HPDE6-E6E7 (cell line): Measurements from ENCODE around the gene LRPAP1.
"Not testable (repeated sequence)": the region's sequence is repeated elsewhere in the genome, so short reads cannot be mapped to it uniquely, and the experiment has no call there.

Experiments used
- DNase-seq: peaks from one replicate; pipeline ENCODE4 v3.0.0; 2011; ENCODE audit warnings: missing footprints; ENCODE audit errors: extremely low spot score

The LRPAP1 gene

DNA sequence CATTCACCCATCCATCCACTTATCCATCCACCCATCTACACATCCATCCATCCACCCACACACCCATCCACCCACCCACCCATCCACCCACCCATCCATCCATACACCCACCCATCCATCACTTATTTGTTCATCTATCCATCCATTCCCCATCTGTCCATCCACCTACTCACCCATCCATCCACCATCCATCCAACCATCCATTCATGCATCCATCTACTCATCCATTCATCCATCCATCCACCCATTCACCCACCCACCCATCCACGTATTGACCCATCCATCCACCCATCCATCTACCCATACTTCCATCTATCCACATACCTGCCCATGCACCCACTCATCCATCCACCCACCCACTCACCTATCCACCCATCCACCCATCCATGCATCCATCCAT, 28.2 kb upstream of the LRPAP1 start:
- not testable (repeated sequence) for DNase-seq

- DNase-seq = not testable (repeated sequence)
These were observed 27.4 kb upstream of the LRPAP1 start for GRCh38 chr4:3559381-3560290.

- not testable (repeated sequence) for DNase-seq
These were observed 26.3 kb upstream of the LRPAP1 start for GRCh38 chr4:3558514-3558836.

- not testable (repeated sequence) for DNase-seq
These were observed 25.7 kb upstream of the LRPAP1 start for GRCh38 chr4:3557676-3558513.

DNA sequence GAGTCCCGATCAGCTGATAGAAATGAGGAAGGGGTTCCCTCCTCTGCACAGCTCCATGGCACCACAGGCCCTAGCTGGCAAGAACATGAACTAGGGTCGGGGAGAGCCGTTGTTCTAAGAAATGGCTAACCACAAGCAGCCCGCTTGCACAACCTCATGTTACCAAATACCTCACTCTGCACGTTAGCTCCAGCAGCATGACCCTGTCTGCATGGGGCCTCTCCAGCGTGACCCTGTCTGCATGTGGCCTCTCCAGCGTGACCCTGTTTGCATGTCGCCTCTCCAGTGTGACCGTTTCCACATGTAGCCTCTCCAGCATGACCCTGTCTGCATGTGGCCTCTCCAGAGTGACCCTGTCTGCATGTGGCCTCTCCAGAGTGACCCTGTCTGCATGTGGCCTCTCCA, 24.9 kb upstream of the LRPAP1 start:
- DNase-seq = not testable (repeated sequence)

DNA sequence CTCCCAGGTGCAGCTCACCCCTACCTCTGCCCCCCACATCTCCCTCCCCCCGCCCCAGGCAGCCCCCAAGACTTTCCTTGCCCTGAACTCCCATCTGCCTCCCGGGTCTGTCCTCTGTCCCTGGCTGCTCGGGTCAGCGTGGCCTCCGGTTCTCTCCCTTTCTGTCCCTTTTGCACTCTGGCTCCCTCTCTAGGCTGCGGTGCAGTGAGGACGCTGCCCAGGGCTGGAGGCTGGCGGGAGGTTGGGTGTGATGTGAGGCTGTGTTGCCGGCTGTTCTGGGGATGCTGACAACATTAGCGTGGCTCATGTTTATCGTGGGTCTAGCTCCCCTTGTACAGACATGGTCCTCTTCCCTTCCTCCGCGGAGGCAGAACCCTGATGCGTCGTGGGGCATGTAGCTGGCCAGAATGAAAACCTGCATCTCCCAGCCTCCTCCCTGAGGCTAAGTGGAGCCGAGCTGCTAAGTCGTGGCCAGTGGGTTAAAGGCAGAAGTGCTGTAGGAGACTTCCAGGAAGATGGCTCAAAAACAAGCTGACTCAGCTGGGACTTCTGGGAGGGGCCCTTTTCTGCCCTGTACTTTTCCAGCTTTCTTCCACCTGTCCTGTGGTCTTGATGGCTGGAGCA, 24.1 kb upstream of the LRPAP1 start:
- not testable (repeated sequence) for DNase-seq

DNA sequence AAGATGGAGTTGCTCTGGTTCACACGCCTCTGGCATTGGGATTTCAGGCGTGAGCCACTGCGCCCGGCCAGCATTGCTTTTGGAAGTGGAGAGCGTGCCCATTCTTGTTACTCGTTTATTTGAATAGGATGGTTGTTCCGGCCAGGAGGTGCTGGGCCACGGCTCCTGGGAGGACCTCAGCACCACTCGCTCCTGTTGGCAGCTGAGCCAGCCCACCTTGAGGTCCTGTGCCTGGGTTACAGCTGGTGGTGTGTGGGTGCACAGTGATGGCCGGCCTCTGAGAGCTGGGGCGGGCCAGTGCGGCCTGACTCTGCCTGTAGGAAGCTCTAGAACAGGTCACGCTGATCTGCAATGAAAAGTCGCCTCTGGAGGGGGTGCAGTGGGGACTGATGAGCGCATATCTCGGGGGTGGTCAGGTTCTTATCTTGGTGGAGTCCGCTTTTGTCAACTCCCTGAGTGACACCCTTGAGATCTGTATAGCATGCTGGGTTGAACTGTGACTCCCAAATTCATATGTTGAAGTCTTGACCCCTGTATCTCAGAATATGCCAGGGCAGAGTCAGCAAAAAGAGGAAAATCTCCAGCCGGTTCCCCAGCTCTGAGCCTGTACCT, 23.3 kb upstream of the LRPAP1 start:
- not testable (repeated sequence) for DNase-seq

DNA sequence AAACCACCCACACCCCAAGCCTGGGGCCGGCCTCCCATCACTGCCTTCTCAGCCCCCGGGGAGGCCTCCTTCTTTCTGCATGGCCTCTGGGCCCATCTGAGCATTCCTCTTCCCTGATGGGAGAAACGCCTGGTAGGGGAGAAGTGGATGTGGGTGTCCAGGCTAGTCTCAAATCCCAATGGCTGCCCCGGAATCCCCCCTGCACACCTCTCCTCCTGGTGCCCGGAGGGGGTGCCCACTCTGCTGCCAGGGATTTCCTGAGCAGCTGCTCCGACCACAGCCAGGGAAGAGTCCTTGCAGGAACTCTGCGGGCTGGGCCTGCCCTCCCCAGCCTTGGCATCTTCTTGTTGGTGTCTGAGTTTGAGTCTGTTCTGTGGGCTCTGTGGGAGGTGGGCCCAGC, 19.1 kb upstream of the LRPAP1 start:
- DNase-seq = not testable (repeated sequence)

DNA sequence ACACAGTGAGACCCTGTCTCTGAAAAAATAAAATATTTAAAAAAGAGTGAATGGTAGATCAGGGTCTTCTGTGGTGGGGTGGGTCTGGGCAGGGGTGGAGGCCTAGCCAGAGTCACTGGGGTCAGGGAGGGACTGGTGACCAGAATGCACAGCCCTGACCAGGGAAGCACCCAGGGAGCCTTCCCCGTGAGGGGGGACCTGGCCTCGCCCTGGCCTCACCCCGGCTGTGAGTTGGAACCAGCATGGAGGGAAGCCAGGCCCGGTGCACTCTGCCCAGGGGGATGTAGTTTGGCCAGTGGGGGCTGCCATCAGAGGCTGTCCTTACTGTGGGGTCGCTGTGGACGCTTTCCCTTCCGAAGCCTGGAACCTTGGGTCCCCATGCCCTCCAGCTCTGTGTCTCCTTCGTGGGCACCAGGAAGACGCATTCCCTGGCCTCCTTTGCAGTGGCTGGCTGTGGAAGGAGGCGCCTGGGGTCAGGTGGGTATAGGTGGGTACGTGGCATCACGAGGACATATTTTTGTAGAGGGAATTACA, 18.6 kb upstream of the LRPAP1 start:
- DNase-seq = not testable (repeated sequence)

DNA sequence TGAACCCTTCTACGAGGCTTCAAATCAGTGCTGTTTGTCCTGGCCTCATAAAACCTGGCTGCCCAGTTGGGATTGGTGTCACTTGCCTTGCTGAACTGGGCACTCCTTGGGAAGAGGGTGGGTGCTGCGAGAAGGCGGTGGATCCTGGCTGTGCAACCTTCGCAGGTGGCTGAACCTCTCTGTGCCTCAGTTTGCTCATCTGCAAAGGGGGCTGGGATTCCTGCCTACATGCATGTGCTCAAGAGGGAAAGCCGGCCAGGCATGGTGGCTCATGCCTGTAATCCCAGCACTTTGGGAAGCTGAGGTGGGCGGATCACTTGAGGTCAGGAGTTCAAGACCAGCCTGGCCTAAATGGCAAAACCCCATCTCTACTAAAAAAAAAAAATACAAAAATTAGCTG, 17.8 kb upstream of the LRPAP1 start:
- not testable (repeated sequence) for DNase-seq

GRCh38 chr4:3549694-3550001, 17.4 kb upstream of the LRPAP1 start:
- not testable (repeated sequence) for DNase-seq

- DNase-seq = not testable (repeated sequence)
These were observed 16.9 kb upstream of the LRPAP1 start for GRCh38 chr4:3548991-3549693.

DNA sequence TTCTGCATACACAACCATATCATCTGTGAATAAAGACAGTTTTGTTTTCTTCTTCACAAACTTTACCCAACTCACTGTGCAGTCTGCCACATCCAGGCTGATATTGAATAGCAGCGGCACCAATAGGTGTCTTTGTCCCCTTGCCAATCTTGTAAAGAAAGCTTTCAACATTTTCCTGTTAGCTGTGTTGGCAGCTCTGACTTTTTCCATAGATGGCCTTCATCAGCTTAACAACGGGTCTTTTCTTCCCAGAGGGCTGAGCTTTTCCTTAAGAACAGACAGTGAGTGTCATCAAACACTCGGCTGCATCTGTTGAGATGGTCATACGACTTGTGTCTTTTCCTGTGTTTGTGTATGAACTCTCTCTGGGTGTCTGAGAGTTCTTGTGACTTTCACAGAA, 14.5 kb upstream of the LRPAP1 start:
- DNase-seq = not testable (repeated sequence)

DNA sequence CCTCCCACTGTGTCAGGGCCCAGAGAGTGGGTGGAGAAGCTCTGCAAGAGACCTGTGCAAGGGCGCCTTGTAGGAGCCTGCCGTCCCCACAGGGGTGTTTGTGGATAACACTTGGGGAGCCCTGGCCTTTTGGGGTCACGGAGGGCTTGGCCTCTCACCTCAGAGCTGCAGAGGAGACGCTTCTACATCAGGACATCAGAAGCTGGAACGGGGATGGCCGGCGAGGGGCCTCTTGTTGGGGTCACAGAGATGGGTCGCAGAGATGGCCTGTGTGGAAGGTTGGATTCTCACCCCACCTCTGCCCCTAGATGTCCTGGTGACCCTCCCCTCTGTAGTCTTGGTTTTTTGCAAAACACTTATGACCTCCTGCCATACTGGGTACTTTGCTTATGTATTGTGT, 13.1 kb upstream of the LRPAP1 start:
- not testable (repeated sequence) for DNase-seq

GRCh38 chr4:3544259-3545025, 12.2 kb upstream of the LRPAP1 start:
- not testable (repeated sequence) for DNase-seq

DNA sequence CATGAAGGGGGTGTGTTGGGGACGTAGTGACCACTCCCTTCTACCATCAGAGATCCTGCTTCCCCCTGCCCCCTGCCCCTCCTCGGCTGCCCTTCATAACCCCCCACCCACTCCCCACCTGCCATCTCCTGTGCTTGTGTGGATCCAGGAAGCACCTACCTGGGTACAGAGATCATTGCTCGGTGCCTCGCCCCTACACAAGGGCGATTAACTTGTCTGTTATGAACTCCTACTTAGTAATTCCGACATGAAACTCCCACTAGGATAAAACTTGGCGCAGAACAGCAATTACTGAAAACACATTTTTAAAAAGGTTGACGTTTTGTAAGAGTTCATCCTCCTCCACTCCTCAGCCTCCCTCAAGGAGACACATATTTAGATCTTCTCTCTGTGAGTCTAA, 11.2 kb upstream of the LRPAP1 start:
- not testable (repeated sequence) for DNase-seq

DNA sequence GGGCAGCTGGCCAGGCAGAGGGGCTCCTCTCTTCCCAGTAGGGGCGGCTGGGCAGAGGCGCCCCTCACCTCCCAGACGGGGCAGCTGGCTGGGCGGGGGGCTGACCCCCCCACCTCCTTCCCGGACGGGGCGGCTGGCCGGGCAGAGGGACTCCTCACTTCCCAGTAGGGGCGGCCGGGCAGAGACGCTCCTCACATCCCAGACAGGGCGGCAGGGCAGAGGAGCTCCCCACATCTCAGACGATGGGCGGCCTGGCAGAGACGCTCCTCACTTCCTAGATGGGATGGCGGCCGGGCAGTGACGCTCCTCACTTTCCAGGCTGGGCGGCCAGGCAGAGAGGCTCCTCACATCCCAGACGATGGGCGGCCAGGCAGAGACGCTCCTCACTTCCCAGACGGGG, 6.7 kb upstream of the LRPAP1 start:
- DNase-seq = not testable (repeated sequence)

DNA sequence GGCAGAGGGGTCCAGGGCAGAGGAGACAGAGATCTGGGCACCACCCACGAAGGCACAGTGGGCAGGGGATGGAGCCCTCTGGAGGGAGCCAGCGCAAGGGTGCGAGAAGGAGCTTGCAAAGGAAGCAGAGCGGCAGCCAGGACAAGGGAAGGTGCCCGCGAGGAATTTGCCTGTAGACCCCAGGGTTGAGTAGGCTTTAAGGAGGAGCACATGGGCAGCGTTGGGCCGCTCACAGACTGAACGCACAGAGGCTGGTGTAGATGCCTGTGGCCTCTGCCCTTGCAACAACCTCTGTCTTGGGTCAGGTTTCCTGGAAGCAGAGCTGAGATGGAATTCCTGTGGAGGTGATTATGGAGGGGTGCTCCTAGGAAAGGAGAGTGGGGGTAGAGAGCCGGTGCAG, 3.6 kb upstream of the LRPAP1 start:
- DNase-seq = not testable (repeated sequence)

DNA sequence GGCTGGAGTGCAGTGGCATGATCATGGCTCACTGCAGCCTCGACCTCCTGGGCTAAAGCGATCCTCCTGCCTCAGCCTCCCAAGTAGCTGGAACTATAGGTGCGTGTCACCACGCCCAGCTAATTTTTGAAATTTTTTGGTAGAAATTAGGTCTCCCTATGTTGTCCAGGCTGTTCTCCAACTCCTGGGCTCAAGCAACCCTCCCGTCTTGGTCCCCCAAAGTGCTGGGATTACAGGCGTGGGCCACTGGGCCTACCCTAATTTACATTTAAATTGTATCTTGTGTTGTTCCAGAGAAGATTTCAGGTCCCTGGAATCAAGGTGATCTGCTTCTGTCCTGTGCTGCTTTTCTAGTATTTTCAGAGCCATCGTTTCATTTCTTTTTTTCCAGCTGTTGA, 1.2 kb upstream of the LRPAP1 start:
- no peak for DNase-seq

GRCh38 chr4:3532751-3533422, 665 bp upstream of the LRPAP1 start:
- DNase-seq = no peak
